NCI-H2171 (cell line): ENCODE data around the gene DUSP18.
"Not testable (repeated sequence)": the region's sequence is repeated elsewhere in the genome, so short reads cannot be mapped to it uniquely, and the experiment has no call there.

ENCODE experiments used
- DNase-seq: peaks from one replicate; lab custom pipeline; 2025; lab: John Stamatoyannopoulos, UW

DUSP18 gene

DNA sequence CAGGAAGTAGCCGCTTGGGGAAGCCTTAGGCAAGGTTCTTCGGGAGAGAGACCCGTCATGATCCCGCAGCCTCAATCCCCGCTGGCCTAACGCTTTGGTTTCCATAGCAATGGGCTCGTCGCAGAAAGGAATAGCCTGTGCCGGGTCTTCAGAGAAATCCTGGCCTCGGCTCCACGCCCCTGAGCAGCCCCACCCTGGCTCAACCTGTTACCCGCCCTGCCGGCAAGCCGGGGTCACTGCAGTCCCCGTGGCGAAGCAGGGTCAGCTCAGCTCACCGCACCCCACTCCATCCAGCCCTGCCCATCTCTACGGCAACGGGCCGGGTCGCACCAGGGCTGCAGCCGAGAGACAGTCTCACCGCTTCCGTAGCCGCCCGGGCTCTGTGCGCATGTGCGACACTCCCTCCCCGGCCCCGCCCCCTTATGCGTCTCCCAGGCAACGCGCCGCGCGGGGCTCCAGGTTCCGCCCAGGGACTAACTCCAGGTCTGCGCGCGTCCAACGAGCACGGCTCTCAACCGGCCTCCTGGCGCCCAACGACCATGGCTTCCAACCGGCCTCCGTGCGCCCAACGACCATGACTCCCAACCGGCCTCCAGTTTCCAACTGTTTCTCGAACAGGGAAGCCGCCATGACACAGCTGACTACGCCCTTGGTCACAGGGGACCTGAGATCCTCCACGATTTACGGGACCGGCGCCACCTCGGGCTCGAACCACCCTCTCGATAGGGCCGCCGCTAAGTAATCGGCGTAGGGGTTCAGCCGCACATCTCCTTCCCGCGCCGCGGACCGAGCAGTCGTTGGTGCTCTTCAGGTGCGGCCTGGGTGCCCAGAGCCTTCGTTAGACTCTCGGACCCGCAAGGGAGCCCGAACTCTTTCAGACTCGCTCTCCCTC, at the start of gene DUSP18:
TSS of gene DUSP18 (minus strand) at position 382 of the 892 bp plus-strand sequence. CDS start 3,872 bp downstream, outside the sequence.
- DNase-seq, result peak; percentile 88

DNA sequence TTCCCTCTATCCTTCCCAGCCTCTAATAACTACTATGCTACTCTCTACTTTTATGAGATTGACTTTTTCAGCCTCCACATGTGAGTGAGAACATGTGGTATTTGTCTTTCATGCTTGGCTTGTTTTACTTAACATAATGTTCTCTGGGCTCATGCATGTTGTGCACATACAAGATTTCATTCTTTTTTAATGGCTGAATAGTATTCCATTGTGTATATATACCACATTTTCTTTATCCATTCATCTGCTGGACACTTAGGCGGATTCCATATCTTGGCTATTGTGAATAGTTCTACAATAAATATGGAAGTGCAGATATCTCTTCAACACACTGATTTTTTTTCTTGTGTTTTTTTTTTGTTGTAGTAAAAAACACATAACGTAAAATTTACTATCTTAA, 46.4 kb upstream of the DUSP18 start:
- no peak for DNase-seq

DNA sequence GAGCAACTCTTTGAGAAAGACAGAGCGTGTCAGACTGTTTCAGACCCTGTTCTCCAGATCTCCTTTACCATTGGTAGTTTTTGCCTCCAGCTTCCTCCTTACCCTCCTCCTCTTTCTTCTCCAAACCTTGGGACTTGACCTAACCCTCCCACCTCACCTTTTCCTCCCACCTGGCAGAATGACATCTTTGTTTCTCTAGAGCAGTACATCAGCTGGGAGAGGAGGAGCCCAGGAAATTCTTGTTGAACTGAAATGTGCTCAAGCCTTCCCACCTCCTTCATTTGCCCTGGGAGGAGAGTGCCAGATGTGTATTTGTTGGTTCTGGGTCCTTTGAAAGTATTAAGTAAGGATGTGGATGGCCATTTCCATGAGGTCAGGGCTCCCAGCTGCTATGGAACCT, 44.4 kb upstream of the DUSP18 start:
- DNase-seq, result no peak

DNA sequence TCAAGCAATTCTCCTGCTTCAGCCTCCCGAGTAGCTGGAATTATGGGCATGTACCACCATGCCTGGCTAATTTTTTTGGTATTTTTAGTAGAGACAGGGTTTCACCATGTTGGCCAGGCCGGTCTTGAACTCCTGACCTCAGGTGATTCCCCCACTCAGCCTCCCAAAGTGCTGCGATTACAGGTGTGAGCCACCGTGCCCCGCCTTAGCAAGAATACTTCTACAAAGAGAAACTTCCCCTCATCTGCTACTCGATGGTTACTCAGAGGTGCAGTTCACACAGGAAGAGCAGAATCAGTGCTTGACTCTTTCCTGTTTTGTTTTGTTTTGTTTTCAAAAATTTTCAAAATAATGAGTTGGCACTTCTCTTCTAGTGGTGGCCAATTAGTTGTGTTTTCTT, 42.3 kb upstream of the DUSP18 start:
- not testable (repeated sequence) for DNase-seq

DNA sequence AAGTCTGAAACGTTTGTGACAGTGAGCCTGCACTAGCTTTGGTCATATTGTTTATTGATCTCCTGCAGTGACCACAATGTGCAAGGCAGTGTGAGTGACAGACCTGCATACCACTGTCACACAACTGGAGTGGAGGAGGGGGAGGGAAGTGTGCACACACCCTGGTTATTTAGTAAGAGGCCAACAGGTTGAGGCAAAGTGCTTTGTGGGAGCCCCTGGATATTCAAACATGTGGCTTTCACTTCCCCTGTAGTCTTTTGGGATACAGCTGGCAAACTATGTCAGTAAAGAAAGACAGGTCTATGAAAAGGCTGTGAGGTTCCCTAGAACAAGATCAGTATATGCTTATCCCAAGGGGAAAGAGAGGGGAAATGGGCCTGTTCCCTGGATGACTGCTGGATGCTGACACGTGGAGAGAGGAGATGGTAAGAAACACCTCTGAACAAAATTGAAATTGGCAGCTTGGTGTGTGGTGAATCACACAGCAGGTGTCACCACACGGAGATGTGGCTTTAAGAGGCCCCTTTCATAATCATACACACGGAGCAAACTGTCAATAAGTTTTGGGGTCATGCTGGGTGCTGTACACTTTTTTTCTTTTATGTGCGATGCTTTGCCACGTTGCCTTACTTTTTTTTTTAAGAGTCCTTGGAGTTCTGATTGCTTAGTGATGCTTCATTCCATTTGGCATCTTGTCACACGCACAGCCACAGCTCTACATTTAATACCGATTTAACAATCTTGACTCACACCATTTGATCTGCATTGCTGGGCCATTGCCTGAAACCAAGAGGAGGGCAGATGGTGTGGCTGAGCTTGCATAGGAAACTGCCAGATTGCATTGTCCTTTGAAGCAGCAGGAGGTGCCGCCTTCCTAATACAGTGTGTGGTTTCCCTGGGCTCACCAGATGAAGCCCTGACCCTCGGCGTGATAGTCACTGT, 38.3 kb upstream of the DUSP18 start:
- DNase-seq, result peak; percentile 93

DNA sequence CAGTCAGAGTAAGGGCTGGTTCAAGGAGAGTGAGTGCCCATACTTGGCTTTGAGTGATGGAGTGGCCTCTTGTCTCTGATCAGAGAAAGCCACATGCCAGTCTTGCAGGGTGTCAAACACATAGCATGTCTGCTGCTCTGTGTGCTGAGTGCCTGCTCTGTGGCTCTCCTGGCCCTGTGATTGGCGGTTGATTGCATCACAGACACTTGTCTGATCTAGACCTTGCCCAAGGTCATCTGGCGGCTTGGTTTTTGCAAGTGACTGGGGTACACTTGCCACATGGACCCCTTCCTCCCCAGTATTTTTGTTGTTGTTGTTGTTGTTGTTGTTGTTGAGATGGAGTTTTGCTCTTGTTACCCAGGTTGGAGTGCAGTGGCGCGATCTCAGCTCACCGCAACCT, 37.3 kb upstream of the DUSP18 start:
- DNase-seq, result no peak

DNA sequence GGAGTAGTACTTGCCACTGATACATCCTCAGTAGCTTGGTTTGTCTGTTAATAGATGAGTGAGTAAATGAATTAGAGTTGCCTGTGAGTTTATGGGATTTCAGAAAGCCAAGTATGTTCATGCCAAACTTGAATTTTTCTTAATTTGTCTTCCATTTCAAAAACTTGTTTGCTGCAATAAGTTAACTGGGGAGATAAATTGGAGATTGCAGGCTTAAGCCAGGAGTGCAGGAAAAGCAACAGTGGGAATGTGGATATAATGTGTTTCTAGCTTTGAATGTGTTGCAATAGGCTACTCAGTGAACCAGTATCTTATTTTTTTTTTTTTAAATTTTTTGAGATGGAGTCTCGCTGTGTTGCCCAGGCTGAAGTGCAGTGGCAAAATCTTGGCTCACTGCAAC, 35.2 kb upstream of the DUSP18 start:
- DNase-seq, result no peak

DNA sequence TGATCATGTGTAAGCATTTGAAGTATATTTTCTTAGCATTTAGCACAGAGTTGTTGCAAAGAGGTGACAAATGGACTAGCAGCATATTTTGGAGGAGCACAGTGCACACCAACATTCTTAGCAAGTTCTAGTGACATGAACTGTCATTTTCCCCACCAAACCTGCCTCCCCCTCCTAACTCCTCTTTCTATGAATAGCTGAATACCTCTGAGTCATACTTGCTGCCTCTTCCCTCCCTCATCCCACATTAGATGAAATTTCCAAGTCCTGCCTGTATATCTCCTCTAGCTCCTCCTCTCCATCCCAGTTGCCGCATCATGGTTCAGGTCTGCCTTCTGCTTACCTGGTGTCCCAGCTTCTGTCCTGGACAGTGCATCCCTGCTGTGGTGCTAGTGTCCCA, 34.2 kb upstream of the DUSP18 start:
- no peak for DNase-seq

DNA sequence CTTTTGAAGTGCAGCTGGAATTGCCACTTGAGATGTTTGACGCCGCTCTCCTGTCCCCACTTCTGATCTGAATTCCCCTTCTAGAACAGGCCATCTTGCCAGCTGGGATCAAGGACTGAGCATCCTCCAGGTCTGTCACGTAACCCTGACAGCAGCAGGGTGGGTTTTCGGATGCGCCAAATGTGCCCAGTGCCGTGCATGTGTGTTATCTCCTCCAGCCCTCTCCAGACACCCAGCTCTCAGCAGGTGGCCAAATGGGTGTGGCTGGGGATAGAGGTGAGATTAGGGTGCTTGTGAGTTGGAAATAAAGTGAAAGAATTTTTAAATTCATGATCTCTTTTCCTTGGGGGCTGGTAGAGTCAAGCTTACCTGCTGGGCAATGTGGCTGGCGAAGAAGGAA, 30.3 kb upstream of the DUSP18 start:
- no peak for DNase-seq

DNA sequence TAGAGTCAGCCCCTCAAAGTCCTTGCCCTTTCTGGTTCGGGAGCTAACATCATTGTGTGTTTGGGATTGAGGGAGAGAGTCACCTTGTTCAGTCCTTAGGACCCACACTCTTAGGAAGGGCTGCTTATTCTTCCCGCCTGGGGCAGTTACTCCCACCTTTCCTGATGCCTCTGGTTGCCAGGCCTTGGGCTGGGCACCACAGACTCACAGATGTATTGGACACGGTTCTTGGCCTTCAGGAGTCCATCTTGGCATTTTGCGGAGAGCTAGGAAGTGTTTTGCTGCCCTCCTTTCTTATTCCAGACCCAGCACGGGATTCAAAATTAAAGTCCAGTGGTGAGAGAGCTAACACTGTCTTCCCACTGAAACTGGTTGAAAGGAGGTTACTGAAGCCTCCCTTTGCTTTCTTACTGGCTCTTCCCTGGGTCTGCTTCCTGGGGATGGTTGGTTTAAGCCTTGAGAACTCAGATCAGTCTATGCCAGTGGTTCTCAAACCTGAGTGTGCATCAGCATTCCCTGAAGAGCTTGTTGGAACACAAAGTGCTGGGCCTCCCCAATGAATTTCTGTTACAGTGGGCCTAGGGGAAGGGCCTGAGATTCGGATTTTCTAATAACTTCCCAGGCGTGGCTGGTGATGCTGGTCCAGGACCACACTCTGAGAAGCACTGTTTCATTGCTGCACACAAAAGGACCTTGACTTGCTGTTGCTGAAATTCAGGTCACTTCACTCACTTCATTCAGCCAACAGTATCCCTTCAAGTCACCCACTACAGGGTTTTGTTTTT, 28.4 kb upstream of the DUSP18 start:
- DNase-seq, result no peak

DNA sequence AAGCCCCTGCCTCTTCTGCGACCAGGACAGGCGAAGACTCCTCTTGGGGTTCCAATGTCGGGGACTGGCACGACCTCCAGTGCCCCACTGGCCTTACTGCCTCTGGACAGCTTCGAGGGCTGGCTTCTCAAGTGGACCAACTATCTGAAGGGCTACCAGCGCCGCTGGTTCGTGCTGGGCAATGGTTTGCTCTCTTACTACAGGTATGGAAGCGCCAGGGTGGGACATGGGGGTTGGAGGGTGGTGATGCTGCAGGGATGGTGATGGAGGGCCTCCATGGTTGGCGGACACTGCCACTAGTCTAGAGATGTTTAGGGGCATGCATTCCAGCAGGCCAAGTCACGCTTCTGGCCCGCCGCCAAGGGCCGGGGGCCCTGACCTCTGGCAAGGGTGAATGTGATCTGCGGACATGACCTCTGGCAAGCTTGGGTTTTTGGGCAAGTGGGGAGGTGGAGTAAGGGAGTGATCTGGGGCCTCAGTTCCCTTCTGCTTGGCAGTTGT, 27.7 kb upstream of the DUSP18 start:
- no peak for DNase-seq

DNA sequence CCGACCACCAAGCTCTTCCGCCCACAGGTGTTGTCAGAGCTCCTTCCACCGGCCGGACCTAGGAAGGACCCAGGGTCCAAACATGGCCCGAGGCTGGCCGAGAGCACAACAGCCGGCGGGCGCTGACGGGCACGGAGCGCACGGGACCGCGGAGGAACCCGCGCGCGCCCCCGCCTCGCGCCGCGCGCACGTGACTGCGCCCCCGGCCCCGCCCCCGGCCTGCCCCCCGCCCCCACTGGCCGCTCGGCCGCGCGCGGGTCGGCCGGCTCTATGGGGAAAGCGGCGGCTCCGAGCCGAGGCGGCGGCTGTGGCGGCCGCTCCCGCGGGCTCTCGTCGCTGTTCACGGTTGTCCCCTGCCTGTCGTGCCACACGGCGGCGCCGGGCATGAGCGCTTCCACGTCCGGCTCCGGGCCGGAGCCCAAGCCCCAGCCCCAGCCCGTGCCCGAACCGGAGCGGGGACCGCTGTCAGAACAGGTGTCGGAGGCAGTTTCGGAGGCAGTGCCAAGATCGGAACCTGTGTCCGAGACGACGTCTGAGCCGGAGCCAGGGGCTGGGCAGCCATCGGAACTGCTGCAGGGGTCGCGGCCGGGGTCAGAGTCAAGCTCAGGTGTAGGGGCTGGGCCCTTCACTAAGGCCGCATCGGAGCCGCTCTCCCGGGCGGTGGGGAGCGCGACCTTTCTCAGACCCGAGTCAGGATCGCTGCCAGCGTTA, 27.1 kb upstream of the DUSP18 start, which contains the start of gene OSBP2:
TSS of gene OSBP2 (plus strand) at position 235 of the 711 bp plus-strand sequence. CDS start at position 271, 36 bp downstream.
- DNase-seq, result peak; percentile 62

DNA sequence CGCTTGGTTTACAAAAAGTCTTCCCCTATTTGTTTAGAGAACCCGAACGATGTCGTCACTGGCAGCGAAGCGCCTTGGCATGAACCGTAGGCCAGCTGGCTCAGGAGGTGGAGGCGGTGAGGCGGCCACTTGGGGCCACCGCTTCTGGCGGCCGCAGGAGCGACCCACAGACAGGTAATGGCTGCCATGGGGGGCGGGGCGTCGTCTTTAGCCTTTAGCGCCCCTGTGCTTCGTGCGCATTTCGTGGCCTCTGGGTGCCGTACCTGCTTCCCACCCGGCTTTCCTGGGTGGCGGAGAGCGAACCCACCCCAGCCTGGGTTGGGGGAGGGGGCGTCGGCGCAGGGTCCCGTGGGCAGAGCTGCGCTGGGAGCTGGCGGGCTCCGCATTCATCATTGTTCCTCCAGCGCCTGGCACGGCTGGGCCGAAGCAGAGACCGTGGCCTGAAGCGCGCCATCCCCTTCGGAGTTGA, 26.5 kb upstream of the DUSP18 start:
- peak; percentile 79 for DNase-seq

DNA sequence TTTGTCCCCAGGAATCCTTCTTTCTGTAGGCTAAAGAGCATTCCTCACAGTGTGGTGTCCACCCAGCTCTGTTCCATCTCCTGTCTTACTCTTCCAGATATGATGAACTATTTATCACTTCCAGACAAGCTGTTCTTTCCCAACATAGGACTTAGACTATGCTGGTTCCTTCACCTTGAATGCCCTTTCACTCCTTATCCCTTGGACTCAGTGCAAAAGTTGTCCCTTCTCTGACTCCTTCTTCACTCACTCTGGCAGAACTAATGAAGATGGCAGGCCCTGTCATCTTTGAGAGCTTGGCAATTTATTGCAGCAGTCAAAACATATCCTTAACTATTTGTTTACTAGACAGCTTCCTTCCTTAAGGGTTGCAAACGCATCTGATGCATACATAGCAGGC, 23.5 kb upstream of the DUSP18 start:
- DNase-seq, result no peak

DNA sequence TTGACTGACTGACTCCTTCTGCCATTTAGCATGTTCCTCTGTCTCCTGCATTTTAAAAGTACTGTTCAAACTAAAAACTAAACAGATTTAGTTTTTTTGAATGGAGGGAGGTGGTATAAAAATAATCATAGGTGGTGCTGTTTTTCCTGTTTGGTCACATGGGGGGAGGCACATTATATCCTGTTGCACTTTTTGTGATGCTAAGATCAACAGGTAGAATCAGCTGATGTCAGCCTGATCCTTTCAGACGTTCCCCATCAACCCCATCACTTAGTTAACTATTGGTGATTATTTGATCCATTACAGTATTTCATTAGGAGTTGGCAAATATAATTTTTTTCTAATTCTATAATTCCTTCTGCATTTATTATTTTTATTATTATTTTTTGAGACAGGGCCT, 21.9 kb upstream of the DUSP18 start:
- no peak for DNase-seq

DNA sequence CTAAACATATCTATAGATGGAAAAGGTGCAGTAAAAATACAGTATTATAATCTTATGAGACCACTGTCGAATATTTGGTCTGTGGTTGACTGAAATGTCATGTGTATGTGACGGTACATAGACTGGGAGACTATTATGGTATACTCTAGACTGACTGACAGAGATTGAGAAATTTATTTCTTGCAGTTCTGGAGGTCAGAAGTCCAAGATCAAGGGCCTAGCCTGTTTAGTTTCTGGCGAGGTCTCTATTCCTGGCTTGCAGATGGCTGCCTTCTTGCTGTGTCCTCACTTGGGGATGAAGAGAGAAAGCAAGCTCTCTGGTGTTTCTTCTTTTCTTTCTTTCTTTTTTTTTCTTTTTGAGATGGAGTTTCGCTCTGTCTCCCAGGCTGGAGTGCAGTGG, 19.7 kb upstream of the DUSP18 start:
- no peak for DNase-seq

DNA sequence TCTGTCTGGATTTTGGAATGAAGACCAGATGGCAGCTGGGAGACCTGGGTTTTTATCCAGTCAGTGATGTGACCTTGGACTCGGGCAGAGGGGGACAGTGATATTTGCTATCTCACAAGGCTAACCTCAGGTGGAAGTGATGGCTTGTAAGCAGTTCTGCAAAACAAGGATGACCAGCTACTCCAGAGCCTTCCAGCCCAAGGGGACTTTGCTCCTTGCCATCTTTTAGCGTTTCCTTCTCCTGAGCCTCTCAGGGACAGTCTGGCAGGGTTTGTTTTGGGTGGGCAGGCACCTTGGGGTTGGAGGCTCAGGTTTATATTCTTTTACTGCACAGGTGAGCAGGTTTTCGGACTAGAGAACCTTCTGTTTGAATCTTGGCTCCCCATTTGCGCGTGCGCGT, 17.5 kb upstream of the DUSP18 start:
- DNase-seq, result no peak

DNA sequence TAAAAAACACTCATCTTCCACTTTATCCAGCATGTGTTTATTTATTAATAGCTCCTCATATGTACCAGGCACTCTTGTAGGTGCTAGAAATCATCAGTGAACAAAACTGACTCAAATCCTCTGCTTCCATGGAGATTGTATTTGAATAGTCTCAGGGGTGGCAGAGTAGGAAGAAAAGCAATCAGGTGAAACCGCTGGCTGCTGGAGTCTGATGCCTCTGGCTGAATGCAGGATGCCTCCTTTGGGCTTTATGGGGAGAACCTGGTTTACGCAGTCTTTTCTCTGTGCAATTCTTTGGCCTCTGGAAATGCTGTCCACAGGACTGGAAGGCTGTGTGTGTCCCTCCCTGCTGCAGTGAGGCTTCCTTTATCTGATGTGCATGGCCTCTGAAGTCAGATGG, 14.2 kb upstream of the DUSP18 start:
- no peak for DNase-seq

DNA sequence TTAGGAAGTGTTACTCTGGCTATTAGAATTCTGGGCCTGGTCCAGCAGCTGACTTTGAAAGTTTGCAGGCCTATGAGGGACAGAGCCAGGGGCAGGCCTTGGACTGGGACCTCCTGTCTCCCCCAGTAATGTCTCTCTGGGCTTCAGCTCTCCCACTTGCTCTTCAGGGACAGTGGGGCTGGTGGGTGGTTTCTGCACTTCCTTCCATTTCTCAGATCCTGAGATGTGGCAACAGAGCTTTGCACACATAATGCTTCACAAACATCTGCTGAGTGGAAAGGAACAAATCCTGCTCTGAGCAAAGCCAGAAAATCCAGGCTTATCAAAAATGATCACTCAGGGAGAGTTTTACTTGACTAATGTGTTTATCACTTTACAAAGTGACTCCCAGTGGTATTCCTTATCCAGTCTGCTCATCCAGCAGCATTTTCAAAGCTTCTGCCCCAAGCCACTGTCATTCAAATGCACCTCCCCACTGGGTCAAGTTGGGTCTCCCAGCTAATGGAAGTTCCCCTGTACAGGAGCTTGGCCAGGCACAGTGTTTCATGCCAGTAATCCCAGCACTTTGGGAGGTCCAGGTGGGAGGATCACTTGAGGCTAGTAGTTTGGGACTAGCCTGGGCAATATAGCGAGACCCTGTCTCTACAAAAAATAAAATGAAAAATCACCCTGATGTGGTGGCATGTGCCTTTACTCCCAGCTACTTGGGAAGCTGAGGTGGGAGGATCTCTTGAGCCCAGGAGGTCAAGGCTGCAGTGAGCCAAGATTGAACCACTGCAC, 13.5 kb upstream of the DUSP18 start:
- no peak for DNase-seq
